Panc1 (cell line): Measurements from ENCODE around the gene FBXL16.

ENCODE experiments used
- CTCF ChIP-seq: fragments of 450-650 bp; IDR thresholded peaks from 2 replicates; pipeline ENCODE4 v1.5.1; 2017; ENCODE audit warnings: mild to moderate bottlenecking
- POLR2AphosphoS5 ChIP-seq: IDR thresholded peaks from 2 replicates; pipeline ENCODE4 v1.6.1; 2012; ENCODE audit warnings: mild to moderate bottlenecking, low read depth, low read length, moderate library complexity
- SIN3A ChIP-seq: IDR thresholded peaks from 2 replicates; pipeline ENCODE4 v1.6.1; 2012; ENCODE audit warnings: low read depth, mild to moderate bottlenecking, low read length, moderate library complexity, borderline replicate concordance; ENCODE audit not compliant: insufficient read depth
- TCF7L2 ChIP-seq: IDR thresholded peaks from 2 replicates; pipeline ENCODE4 v1.6.1; 2011; ENCODE audit warnings: mild to moderate bottlenecking, low read depth, low read length, inconsistent platforms

- no peak for TF ChIP-seq CTCF
- TF ChIP-seq POLR2AphosphoS5: no peak
- TF ChIP-seq SIN3A: no peak
- no peak for TF ChIP-seq TCF7L2
Measured at GRCh38 chr16:674214-674881, 31.3 kb downstream of the FBXL16 start.
